GM18867 (cell line): ENCODE data around the gene CIBAR2.
"Not testable (repeated sequence)": the region's sequence is repeated elsewhere in the genome, so short reads cannot be mapped to it uniquely, and the experiment has no call there.

Experiments used
- ATAC-seq: cut with Tn5 transposase; IDR thresholded peaks from one replicate; pipeline ENCODE4 v1.9.1; 2021; ENCODE audit warnings: mild to moderate bottlenecking, moderate library complexity; ENCODE audit not compliant: unreplicated experiment

CIBAR2 gene

DNA sequence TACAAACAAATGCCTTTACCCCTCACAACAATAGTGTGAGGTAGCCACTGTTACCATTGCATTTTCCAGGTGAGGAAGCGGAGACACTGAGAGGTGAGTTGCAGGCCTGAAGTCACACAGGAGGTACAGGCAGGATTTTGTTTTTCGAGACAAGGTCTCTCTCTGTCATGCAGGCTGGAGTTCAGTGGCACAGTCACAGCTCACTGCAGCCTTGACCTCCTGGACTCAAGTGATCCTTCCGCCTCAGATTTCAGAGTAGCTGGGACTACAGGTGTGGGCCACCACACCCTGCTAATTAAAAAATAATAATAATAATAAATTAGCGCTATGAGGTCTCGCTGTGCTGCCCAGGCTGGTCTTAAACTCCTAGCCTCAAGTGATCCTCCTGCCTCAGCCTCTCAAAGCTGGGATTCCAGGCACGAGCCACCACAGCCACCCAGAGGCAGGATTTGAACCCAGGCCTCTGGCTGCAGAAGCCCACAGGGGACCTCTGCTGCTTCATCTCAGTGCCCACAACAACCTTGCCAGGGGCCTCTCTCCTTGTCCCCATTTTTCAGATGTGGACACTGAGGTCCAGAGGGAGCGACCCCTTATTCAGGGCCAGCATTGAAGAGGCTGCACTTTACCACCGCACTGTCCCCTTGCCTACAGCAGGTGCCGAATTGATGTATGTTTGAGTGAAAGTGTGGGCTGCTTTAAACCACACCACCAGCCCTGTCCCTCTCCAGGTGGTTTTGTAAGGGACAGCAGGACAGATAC lies 16.0 kb upstream of the CIBAR2 start:
- no peak for ATAC-seq

DNA sequence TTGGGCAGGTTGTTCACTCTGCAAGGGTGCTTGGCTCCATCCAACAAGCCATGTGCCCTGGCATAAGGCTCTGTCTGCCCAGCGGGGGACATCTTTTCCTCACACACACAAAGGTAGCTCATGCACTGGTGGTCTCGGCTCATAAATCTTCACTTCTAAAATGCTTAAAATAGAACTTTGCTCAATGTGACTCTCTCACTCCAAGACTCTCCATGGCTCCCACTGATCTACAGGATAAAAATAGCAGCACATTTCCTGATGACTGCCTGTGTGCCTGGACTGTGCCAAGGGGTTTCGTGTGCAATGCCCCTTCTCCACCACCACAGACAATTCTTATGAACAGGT lies 15.1 kb upstream of the CIBAR2 start:
- no peak for ATAC-seq

GRCh38 chr16:85126705-85127378 lies 14.6 kb upstream of the CIBAR2 start:
- ATAC-seq, result no peak

GRCh38 chr16:85126394-85126704 lies 14.1 kb upstream of the CIBAR2 start:
- no peak for ATAC-seq

DNA sequence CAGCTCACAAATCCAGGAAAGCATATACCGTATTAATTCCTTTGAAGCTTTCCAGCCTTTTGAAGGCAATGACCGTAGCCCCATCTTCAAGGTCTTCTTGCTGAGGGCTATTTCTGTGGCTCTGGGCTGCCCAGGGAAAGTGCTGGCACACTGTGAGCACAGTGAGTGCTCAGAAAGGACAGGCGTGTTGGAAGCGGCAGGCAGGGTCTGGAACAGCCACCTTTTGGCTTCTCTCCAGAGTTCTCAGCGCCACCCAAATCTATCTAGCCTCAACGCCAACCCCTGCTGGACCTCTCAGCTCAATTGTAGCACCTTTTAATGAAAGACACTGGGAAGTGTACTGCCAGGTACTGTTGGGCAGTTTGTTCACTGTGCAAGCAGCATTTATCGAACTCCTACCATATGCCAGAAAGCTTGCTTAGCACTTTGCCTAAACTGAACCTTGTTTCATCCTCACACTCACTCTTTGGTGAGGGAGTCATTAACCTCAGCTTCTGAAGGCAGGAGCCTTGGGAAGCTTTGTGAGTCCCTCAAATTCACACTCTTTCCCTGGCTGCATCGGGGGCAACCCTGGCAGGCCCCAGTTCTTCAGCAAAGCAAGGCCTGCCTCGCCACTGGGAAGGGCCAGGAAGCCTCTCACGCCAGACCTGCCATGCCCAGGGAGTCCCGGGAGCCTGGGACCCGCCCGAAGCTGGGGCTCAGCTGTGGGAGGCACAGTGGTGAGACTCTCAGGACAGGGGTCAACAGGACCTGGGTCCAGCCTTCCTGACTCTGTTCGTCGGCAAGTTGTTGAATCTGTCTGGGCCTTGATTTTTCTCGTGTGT lies 13.5 kb upstream of the CIBAR2 start:
- no peak for ATAC-seq

- no peak for ATAC-seq
These were observed 12.5 kb upstream of the CIBAR2 start for GRCh38 chr16:85124636-85125346.

GRCh38 chr16:85123891-85124635 lies 11.8 kb upstream of the CIBAR2 start:
- no peak for ATAC-seq

DNA sequence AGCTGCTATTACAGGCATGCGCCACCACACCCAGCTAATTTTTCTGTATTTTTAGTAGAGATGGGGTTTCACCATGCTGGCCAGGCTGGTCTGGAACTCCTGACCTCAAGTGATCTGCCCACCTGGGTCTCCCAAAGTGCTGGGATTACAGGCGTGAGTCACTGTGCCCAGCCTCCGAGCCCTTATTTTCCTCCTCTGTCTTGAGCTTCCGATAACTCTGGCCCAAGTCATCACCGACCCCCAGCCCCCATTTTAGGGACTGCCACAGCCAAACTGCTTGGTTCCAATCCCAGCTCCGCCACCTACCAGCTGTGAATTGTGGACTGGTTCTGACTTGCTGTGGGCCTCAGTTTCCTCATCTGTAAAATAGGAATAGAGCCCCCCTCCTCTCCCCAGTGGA lies 11.2 kb upstream of the CIBAR2 start:
- ATAC-seq, result not testable (repeated sequence)

DNA sequence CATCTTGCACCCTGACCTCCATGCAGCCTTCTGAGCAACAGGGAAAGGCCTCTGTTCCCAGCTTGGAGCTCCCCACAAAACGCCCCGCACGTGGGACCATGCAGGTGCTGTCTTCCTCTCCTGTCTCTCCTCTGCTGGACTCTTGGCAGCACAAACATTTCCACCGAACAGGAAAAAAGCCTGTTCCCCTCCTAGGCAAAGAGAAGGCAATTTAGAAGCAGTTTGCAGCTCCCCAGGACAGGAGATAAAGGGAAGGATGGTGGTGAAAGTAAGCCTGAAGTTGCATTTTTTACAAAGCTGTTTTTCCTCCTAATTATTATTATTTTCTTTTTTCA lies 7.7 kb upstream of the CIBAR2 start:
- ATAC-seq, result no peak

- ATAC-seq, result no peak
These were observed 5.1 kb upstream of the CIBAR2 start for GRCh38 chr16:85117418-85117817.

GRCh38 chr16:85114909-85115567 lies 2.8 kb upstream of the CIBAR2 start:
- ATAC-seq, result peak; percentile 68

DNA sequence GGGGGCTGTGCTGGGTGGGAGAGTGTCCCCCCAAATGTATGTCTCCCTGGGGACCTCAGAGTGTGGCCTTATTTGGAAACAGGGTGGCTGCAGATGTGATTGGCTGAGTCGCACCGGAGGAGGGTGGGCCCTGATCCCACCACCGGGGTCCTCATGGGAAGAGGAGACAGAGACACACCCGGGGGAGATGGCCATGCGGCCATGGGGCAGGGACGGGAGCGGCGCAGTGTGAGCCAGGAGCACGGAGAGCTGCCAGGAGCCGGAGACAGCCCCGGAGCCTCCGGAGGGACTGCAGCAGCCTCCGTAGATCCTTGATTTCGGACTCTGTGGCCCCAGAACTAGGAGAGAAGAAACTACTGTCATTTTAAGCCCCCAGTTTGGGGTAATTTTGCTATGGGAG lies 1.6 kb upstream of the CIBAR2 start:
- ATAC-seq, result no peak

- ATAC-seq, result no peak
These were observed 979 bp upstream of the CIBAR2 start for GRCh38 chr16:85113168-85113733.

DNA sequence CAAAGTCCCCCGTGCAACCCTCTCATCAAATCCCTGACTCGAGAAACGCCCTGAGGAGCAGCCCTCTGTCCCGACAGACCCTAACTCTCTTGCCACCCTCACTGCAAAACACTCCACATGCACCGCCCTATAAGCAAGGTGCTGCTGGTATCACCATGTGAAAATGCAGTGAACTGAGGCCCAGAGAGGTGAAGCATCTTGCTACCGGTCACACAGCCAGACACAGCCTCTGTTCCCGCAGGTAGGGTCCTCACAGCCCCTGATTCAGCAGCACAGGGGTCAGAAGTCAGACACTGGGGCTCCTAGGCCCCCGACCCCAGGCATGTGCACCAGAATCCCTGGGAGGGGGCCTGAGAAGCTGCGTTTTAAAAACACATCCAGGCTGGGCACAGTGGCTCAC lies 1.1 kb downstream of the CIBAR2 start:
- ATAC-seq, result no peak

- ATAC-seq, result no peak
These were observed 2.2 kb downstream of the CIBAR2 start for GRCh38 chr16:85110105-85110504.

GRCh38 chr16:85107532-85107931 lies 4.7 kb downstream of the CIBAR2 start:
- no peak for ATAC-seq

GRCh38 chr16:85107083-85107482 lies 5.2 kb downstream of the CIBAR2 start:
- no peak for ATAC-seq

- no peak for ATAC-seq
These were observed 6.8 kb downstream of the CIBAR2 start for GRCh38 chr16:85105475-85105874.

GRCh38 chr16:85104821-85105391 lies 7.4 kb downstream of the CIBAR2 start:
- peak; percentile 63 for ATAC-seq

GRCh38 chr16:85104147-85104546 lies 8.1 kb downstream of the CIBAR2 start:
- ATAC-seq, result no peak
